Mucosa of descending colon (tissue), 3 donors: ENCODE results near the gene GAPVD1. TPM values are rescaled to one million over a fixed set of nuclear protein-coding genes. Genes with fewer than 3 reads are reported as not detected.

ENCODE experiments used
- ATAC-seq: fragments of 200-7000 bp; cut with Tn5 transposase; one replicate; pipeline ENCODE4 v1.9.1; 2020; ENCODE audit warnings: mild to moderate bottlenecking, moderate library complexity
- DNase-seq, 3 donors: peaks; one replicate each; pipeline ENCODE4 v3.0.0-alpha.2; 2020
- H3K36me3 ChIP-seq: fragments of 200-600 bp; one replicate; pipeline ENCODE4 v1.8.0; 2021; ENCODE audit warnings: low read depth, mild to moderate bottlenecking
- H3K4me1 ChIP-seq: fragments of 200-600 bp; one replicate; pipeline ENCODE4 v1.8.0; 2021; ENCODE audit warnings: low read depth, mild to moderate bottlenecking
- H3K4me3 ChIP-seq: fragments of 200-600 bp; one replicate; pipeline ENCODE4 v1.8.0; 2021; ENCODE audit warnings: mild to moderate bottlenecking
- H3K9me3 ChIP-seq: fragments of 200-600 bp; one replicate; pipeline ENCODE4 v1.8.0; 2021; ENCODE audit warnings: mild to moderate bottlenecking
- CTCF ChIP-seq: fragments of 200-600 bp; IDR thresholded peaks from one replicate; pipeline ENCODE4 v1.8.0; 2022; ENCODE audit warnings: antibody characterized with exemption, mild to moderate bottlenecking
- intact Hi-C, 2 donors: fragments of 100-400 bp; cut with DNase I in 1 of 2; cut with micrococcal nuclease in 1 of 2; formaldehyde crosslinking; loops; one replicate each; pipeline versions ENCODE4 v1.11.0 to v1.11.1; 2022; cut with DNase I, micrococcal nuclease
- total RNA-seq, 3 donors: library from RNA; stranded (reverse); fragmentation: NEBNext Ultra II Directional in 2 of 3; extraction: Animal tissue kit (Norgen Biotek cat#: 25700) in 2 of 3; gene quantifications; one replicate each; pipeline versions ENCODE4 v1.2.1 to v1.2.4, GENCODE V29; 2021 to 2023
- donor health status: DM: no; HTN: no; CAD: no; lungs with moderate emphysema.
- donor health status: DM: no; HTN: no; CAD: no.
- donor health status: DM: no; HTN: yes; CAD: no.

Gene GAPVD1
- total RNA-seq, 3 donors from 2014 or later = 40.8 to 55.1 (median 41.4) TPM

- DNase-seq = no peak
- no peaks in the 10 kb centered on the region for H3K9me3 ChIP-seq
- no peak for TF ChIP-seq CTCF
- no peak for ATAC-seq
- intact Hi-C loops = no loop called here
- H3K4me3 ChIP-seq = no peak overlapping the region
- no peaks in the 10 kb centered on the region for H3K36me3 ChIP-seq
- no peaks in the 10 kb centered on the region for H3K4me1 ChIP-seq
Observed at GRCh38 chr9:125360601-125361000, 99.0 kb downstream of the GAPVD1 start.

GRCh38 chr9:125361837-125362531 is 100.4 kb downstream of the GAPVD1 start:
- H3K9me3 ChIP-seq = no peaks in the 10 kb centered on the region
- TF ChIP-seq CTCF = no peak
- no peak overlapping the region for H3K4me3 ChIP-seq
- intact Hi-C loops = no loop called here
- H3K36me3 ChIP-seq = no peaks in the 10 kb centered on the region
- ATAC-seq (peak; percentile 32), DNase-seq (peak in 1 of 3 donors; percentile 15)
- no peaks in the 10 kb centered on the region for H3K4me1 ChIP-seq

- H3K4me1 ChIP-seq = no peaks in the 10 kb centered on the region
- H3K36me3 ChIP-seq = no peaks in the 10 kb centered on the region
- TF ChIP-seq CTCF = no peak
- no peak overlapping the region for H3K4me3 ChIP-seq
- H3K9me3 ChIP-seq = no peaks in the 10 kb centered on the region
- no peak for DNase-seq
- no peak for ATAC-seq
- intact Hi-C loops = no loop called here
Observed at GRCh38 chr9:125366676-125367075, 105.0 kb downstream of the GAPVD1 start.

GRCh38 chr9:125370786-125371185 is 109.2 kb downstream of the GAPVD1 start:
- H3K36me3 ChIP-seq = no peaks in the 10 kb centered on the region
- ATAC-seq (no peak), DNase-seq (no peak)
- TF ChIP-seq CTCF = no peak
- peaks cover 5% of the 10 kb centered on the region for H3K4me1 ChIP-seq
- intact Hi-C loops = loop anchor here in 1 of 2 donors (5.0 kb wide), 1 partner anchor 598 kb away; the partner anchor contains the start of gene NR6A1
- no peak overlapping the region for H3K4me3 ChIP-seq
- H3K9me3 ChIP-seq = no peaks in the 10 kb centered on the region

GRCh38 chr9:125372441-125373226 is 111.0 kb downstream of the GAPVD1 start:
- intact Hi-C loops = loop anchor here in 1 of 2 donors (5.0 kb wide), 1 partner anchor 600 kb away; the partner anchor contains the start of gene NR6A1
- ATAC-seq (no peak), DNase-seq (no peak)
- no peak overlapping the region for H3K4me3 ChIP-seq
- no peaks in the 10 kb centered on the region for H3K9me3 ChIP-seq
- H3K4me1 ChIP-seq = peaks cover 5% of the 10 kb centered on the region
- no peak for TF ChIP-seq CTCF
- H3K36me3 ChIP-seq = no peaks in the 10 kb centered on the region
